Stimulated activated CD4-positive, alpha-beta T cell treated with anti-CD3 and anti-CD28 coated beads, Interleukin-15, amount 100 ng/mL, for 24 hours (primary cell): ENCODE measurements around the gene VWA8.
A peak's percentile ranks its signal among the peaks of the same experiment; 100 is the strongest.

Experiments used
- DNase-seq: peaks from one replicate; pipeline ENCODE4 v3.0.0-alpha.2; 2020

VWA8 gene

GRCh38 chr13:41960637-41961465 is at the start of gene VWA8:
Gene VWA8 (minus strand): TSS chr13:41961109. CDS start chr13:41961015, 94 bp downstream.
- peak; percentile 91 for DNase-seq

- no peak for DNase-seq
These were observed 48.1 kb upstream of the VWA8 start for GRCh38 chr13:42009057-42009456.

GRCh38 chr13:42007844-42008243 is 46.9 kb upstream of the VWA8 start:
- no peak for DNase-seq

GRCh38 chr13:42002066-42002465 is 41.2 kb upstream of the VWA8 start:
- no peak for DNase-seq

- DNase-seq: no peak
These were observed 40.7 kb upstream of the VWA8 start for GRCh38 chr13:42001580-42001979.

- no peak for DNase-seq
These were observed 39.9 kb upstream of the VWA8 start for GRCh38 chr13:42000846-42001245.

- no peak for DNase-seq
These were observed 36.5 kb upstream of the VWA8 start for GRCh38 chr13:41997396-41997795.

- DNase-seq: peak; percentile 55
These were observed 35.0 kb upstream of the VWA8 start for GRCh38 chr13:41995946-41996345.

GRCh38 chr13:41995336-41995735 is 34.4 kb upstream of the VWA8 start:
- DNase-seq: no peak

GRCh38 chr13:41994696-41995095 is 33.8 kb upstream of the VWA8 start:
- no peak for DNase-seq

GRCh38 chr13:41991936-41992335 is 31.0 kb upstream of the VWA8 start:
- DNase-seq: no peak

GRCh38 chr13:41988244-41988643 is 27.3 kb upstream of the VWA8 start:
- DNase-seq: no peak

- no peak for DNase-seq
These were observed 25.0 kb upstream of the VWA8 start for GRCh38 chr13:41985788-41986508.

GRCh38 chr13:41981951-41982715 is 21.2 kb upstream of the VWA8 start:
- no peak for DNase-seq

- no peak for DNase-seq
These were observed 17.1 kb upstream of the VWA8 start for GRCh38 chr13:41978007-41978406.

- no peak for DNase-seq
These were observed 15.6 kb upstream of the VWA8 start for GRCh38 chr13:41976476-41976875.

- DNase-seq: no peak
These were observed 13.5 kb upstream of the VWA8 start for GRCh38 chr13:41974262-41974900.

- DNase-seq: no peak
These were observed 12.4 kb upstream of the VWA8 start for GRCh38 chr13:41973247-41973741.

- DNase-seq: no peak
These were observed 10.9 kb upstream of the VWA8 start for GRCh38 chr13:41971848-41972247.

GRCh38 chr13:41970918-41971317 is 10.0 kb upstream of the VWA8 start:
- no peak for DNase-seq

GRCh38 chr13:41970022-41970421 is 9.1 kb upstream of the VWA8 start:
- DNase-seq: no peak

- DNase-seq: no peak
These were observed 8.2 kb upstream of the VWA8 start for GRCh38 chr13:41969072-41969471.

- no peak for DNase-seq
These were observed 5.8 kb upstream of the VWA8 start for GRCh38 chr13:41966671-41967070.
